Muscle of leg (tissue), 16 donors: ENCODE data around the gene CEACAM21. TPM values are rescaled to one million over a fixed set of nuclear protein-coding genes. Genes with fewer than 3 reads are reported as not detected.

ENCODE experiments used
- DNase-seq: peaks from one replicate; pipeline ENCODE4 v3.0.0; 2013
- H3K27ac ChIP-seq: one replicate; pipeline ENCODE4 v1.5.1; 2013; ENCODE audit warnings: mild to moderate bottlenecking, low read length, control low read depth
- H3K27me3 ChIP-seq: one replicate; pipeline ENCODE4 v1.6.1; 2013; ENCODE audit warnings: low read length; ENCODE audit not compliant: control insufficient read depth, insufficient read depth
- H3K36me3 ChIP-seq: one replicate; pipeline ENCODE4 v1.6.1; 2013; ENCODE audit warnings: low read length; ENCODE audit not compliant: control insufficient read depth, insufficient read depth
- H3K4me1 ChIP-seq: one replicate; pipeline ENCODE4 v1.6.1; 2013; ENCODE audit warnings: low read length; ENCODE audit not compliant: control insufficient read depth, insufficient read depth
- H3K4me3 ChIP-seq: one replicate; pipeline ENCODE4 v1.5.1; 2013; ENCODE audit warnings: low read length, control low read depth
- H3K9me3 ChIP-seq: replicated peaks from 2 replicates; pipeline ENCODE4 v1.6.1; 2013; ENCODE audit warnings: low read depth, low read length; ENCODE audit not compliant: control insufficient read depth
- WGBS: methylation state at CpG from one replicate; pipeline ENCODE4 v1.1.5; 2013; ENCODE audit warnings: missing lambda C conversion rate; ENCODE audit not compliant: insufficient coverage; 5-methylcytosine and 5-hydroxymethylcytosine counted together
- long read RNA-seq, 11 donors: transcript quantifications; one replicate each; lab custom pipeline, GENCODE V29; 2026
- polyA plus RNA-seq, 8 donors: library from polyadenylated mRNA; unstranded; fragments of 120-200 nt; gene quantifications; one replicate each; pipeline versions ENCODE4 v1.2.1 to v1.2.3, GENCODE V29; 2013; ENCODE audit warnings: inconsistent platforms in 1 of 8, low replicate concordance in 1 of 8; ENCODE audit not compliant: insufficient read length in 8 of 8, insufficient read depth in 1 of 8
- total RNA-seq: library from RNA; stranded (reverse); fragments of 120-200 nt; gene quantifications from one replicate; pipeline ENCODE4 v1.2.4, GENCODE V29; 2013

CEACAM21 gene
- 1.5 TPM for total RNA-seq
- polyA plus RNA-seq: 1 to 10 TPM; 1.4 to 4.1 (median 1.9) TPM
- long read RNA-seq, donor 1: 0 reads
- long read RNA-seq, donor 2: 0 reads
- long read RNA-seq, donor 3: 0 reads
- long read RNA-seq, donor 4: 0 reads
- long read RNA-seq, donor 5: 0 reads
- long read RNA-seq, donor 6, partial matches to known transcripts: 0 of 1 reads
- long read RNA-seq, donor 6, other reads (novel, unspliced or antisense): 0 of 1 reads
- long read RNA-seq, donor 7: 0 reads
- long read RNA-seq, donor 8: 0 reads
- long read RNA-seq, donor 9: 0 reads
- long read RNA-seq, donor 10: 0 reads
- long read RNA-seq, donor 11: 0 reads

DNA sequence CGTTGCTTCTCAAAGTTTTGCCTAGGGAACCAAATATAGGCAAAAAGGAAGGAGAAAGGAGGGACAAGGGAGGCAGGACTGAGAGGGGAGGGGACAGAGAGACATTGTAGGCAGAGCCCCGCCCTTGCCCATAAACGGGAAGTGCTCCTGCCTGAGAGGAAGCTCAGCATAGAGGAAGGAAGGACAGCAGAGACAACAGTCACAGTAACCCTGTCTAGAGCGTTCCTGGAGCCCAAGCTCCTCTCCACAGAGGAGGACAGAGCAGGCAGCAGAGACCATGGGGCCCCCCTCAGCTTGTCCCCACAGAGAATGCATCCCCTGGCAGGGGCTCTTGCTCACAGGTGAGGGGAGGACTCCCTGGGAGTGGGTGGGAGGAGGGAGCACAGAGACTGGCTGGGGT lies at the start of gene CEACAM21:
Gene CEACAM21, plus strand, starts transcription at position 169 of the 400 bp plus-strand sequence. Its CDS starts 109 bp downstream, at position 278.
- Histone ChIP-seq H3K27me3 (peaks cover 2% of the 10 kb centered on the region), H3K9me3 (no peaks in the 10 kb centered on the region), H3K4me1 (no peaks in the 10 kb centered on the region), H3K27ac (peak within 1 kb of the TSS; percentile 20), H3K36me3 (no peaks in the 10 kb centered on the region), H3K4me3 (peak within 1 kb of the TSS; percentile 13)
- peak; percentile 61 for DNase-seq
- WGBS: 35% methylated on average over 3 of the region's 4 CpGs

DNA sequence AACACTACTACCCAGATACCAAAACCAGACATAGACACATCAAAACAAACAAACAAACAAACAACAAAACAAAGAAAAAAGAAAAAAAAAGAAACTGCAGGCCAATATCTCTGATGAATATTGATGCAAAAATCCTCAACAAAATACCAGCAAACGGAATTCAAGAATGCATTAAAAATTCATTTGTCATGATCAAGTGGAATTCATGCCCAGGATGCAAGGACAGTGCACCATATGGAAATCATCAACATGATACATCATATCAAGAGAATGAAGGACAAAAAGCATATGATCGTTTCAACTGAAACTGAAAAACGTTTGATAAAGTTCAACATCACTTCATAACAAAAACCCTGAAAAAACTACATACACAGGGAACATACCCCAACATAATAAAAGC lies 48.9 kb upstream of the CEACAM21 start:
- WGBS: no CpG with 5 or more reads among the region's 3 CpGs
- Histone ChIP-seq H3K4me1 (peaks cover 8% of the 10 kb centered on the region), H3K4me3 (no peak overlapping the region), H3K9me3 (no peaks in the 10 kb centered on the region), H3K27ac (no peak overlapping the region), H3K36me3 (no peaks in the 10 kb centered on the region), H3K27me3 (peaks cover 7% of the 10 kb centered on the region)
- no peak for DNase-seq

GRCh38 chr19:41528106-41528505 lies 47.9 kb upstream of the CEACAM21 start:
- DNase-seq: no peak
- Histone ChIP-seq H3K27ac (no peak overlapping the region), H3K36me3 (no peaks in the 10 kb centered on the region), H3K9me3 (no peaks in the 10 kb centered on the region), H3K4me3 (no peak overlapping the region), H3K27me3 (peaks cover 2% of the 10 kb centered on the region), H3K4me1 (peaks cover 9% of the 10 kb centered on the region)
- WGBS: no CpG with 5 or more reads among the region's 2 CpGs

DNA sequence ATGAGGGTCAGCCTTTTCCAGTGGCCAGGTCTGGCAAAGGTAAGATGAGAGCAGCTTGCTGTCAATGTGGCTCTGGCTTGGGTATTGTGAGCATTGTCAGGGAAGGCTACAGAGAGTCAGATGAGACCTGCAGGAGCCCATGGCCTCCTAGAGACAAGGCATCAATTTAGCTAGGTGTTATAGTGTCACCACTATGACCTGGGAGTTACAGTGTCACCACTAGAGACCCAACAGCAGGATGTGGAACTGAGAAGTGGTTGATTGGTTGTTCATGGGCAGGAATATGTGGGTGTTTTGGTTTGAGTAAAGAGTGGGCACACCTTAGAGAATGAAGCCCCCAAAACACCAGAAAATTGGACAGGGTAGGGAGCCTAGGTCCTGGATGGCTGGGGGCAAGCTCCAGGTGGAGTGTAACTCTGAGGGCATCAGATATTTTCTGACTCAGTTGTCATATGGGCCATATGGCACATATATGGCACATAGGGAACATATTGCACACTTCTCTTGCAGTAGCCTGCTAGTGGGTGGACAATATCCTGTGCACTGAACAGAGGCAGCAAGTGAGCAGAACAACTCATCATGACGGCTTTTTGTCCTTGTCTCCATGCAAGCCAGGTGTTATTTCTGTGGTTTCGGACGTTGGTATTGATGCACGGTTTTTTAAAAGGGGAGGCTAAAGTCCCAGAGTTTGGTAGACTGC lies 46.3 kb upstream of the CEACAM21 start:
- H3K27ac ChIP-seq: no peak overlapping the region
- peaks cover 9% of the 10 kb centered on the region for H3K4me1 ChIP-seq
- H3K4me3 ChIP-seq: no peak overlapping the region

DNA sequence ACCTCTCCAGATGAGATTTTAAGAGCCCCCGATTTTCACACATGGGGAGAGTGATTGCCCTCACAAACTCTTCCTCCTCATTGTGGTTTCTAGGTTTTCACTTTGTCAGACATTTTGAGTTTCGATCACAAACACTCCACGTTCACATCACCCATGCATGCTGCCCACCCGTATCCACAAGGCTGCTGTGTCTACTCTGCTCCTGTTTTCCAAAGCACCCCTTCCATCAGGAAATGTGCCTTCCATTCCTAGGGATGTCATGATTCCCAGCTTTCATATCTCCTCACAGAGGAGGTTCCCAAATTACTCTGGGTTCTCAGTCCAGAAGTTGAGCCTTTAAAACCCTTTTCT lies 45.8 kb upstream of the CEACAM21 start:
- H3K27ac ChIP-seq: peak overlapping the region; percentile 11
- no peaks in the 10 kb centered on the region for H3K36me3 ChIP-seq
- WGBS: 76% methylated on average over 4 of the region's 4 CpGs
- H3K4me1 ChIP-seq: peaks cover 9% of the 10 kb centered on the region
- no peaks in the 10 kb centered on the region for H3K9me3 ChIP-seq
- DNase-seq: no peak
- H3K4me3 ChIP-seq: no peak overlapping the region
- H3K27me3 ChIP-seq: peaks cover 2% of the 10 kb centered on the region

More for the DNA sequence above, 46.3 kb upstream of the CEACAM21 start:
- H3K9me3 ChIP-seq: no peaks in the 10 kb centered on the region
- H3K27me3 ChIP-seq: peaks cover 2% of the 10 kb centered on the region
- no peak for DNase-seq
- 80% methylated on average over 1 of the region's 4 CpGs for WGBS
- no peaks in the 10 kb centered on the region for H3K36me3 ChIP-seq

- Histone ChIP-seq H3K36me3 (no peaks in the 10 kb centered on the region), H3K27ac (peak overlapping the region; percentile 80), H3K9me3 (no peaks in the 10 kb centered on the region), H3K4me1 (peaks cover 9% of the 10 kb centered on the region), H3K4me3 (no peak overlapping the region), H3K27me3 (peaks cover 2% of the 10 kb centered on the region)
- peak; percentile 69 for DNase-seq
- 57% methylated on average over 3 of the region's 8 CpGs for WGBS
Observed at GRCh38 chr19:41530761-41531301, 45.1 kb upstream of the CEACAM21 start.

DNA sequence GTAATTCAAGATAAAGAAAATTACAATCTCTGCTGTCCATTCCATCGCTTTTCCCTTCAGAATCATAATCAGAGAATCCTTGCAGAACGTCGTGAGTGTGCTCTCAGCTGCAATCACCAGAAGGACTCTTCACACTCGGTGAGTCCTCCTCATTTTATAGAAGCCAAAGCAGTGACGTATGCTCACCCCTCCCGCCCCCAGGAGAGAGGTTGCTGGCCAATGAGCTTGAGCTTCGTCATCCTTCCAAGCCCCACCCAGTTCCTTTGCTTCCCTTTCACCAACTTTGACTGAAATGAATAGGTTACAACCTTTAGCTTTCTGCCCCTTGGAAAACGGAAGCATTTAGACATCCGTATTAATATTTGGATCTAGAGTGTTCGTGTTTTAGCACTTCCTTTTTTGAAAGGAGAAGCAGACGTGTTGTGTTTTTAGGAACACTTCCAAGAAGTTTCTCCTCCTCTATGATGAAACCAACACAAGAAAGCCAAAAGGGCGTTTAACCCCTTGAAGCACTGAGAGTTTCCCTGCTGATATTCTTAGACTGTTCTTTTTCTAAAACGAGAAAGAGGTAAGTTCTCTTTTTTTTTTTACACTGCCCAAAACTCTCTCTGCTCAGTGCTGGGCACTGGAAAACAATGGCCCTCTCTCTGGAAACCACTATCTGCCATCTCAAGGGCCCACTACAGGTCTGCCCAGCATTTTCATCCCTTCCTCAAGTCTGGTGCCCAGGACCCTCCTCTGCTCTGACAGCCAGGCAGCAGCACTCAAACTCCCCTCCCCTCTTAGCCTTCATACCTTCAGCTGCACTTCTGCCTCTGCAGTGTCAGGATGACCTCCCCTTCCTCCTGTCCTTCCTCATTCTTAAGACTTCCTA lies 44.3 kb upstream of the CEACAM21 start:
- Histone ChIP-seq H3K4me3 (no peak overlapping the region), H3K9me3 (no peaks in the 10 kb centered on the region), H3K27me3 (peaks cover 2% of the 10 kb centered on the region), H3K4me1 (peaks cover 9% of the 10 kb centered on the region), H3K27ac (peak overlapping the region; percentile 80), H3K36me3 (no peaks in the 10 kb centered on the region)
- WGBS: 37% methylated on average over 7 of the region's 13 CpGs
- peak; percentile 85 for DNase-seq

GRCh38 chr19:41532526-41532925 lies 43.4 kb upstream of the CEACAM21 start:
- H3K4me1 ChIP-seq: peaks cover 9% of the 10 kb centered on the region
- H3K27ac ChIP-seq: no peak overlapping the region

GRCh38 chr19:41533671-41534215 lies 42.2 kb upstream of the CEACAM21 start:
- no peaks in the 10 kb centered on the region for H3K27me3 ChIP-seq
- WGBS: no CpG with 5 or more reads among the region's 1 CpG
- no peak for DNase-seq
- no peaks in the 10 kb centered on the region for H3K9me3 ChIP-seq
- peaks cover 9% of the 10 kb centered on the region for H3K4me1 ChIP-seq
- no peak overlapping the region for H3K27ac ChIP-seq
- H3K36me3 ChIP-seq: no peaks in the 10 kb centered on the region
- no peak overlapping the region for H3K4me3 ChIP-seq

More at GRCh38 chr19:41532526-41532925, 43.4 kb upstream of the CEACAM21 start:
- peaks cover 2% of the 10 kb centered on the region for H3K27me3 ChIP-seq
- H3K9me3 ChIP-seq: no peaks in the 10 kb centered on the region
- H3K36me3 ChIP-seq: no peaks in the 10 kb centered on the region
- no peak for DNase-seq
- H3K4me3 ChIP-seq: no peak overlapping the region
